ENCODE measurements around the gene PTX4.

The PTX4 gene

DNA sequence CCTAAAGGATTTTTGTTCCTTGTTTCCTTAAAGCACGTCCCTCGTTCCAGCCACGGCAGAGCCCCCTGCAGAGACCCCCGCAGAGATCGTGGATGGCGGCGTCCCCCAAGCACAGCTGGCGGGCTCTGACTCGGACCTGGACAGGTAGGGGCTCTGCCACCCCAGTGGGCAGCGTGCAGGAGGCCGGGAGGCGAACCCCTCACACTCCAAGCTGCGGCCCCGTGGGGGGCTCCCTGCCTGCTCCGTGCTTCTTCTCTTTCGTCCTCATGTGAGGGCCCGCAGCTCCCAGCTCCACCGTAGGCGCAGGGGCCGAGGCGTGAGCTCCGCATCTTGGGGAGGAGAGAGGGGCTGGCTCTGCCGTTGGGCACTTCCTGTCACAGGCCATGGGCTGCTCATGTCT is 12.9 kb upstream of the PTX4 start:
- in situ Hi-C loops (cut with MboI; ENCODE audit: low sequenced_read_pairs), result no loop called here

DNA sequence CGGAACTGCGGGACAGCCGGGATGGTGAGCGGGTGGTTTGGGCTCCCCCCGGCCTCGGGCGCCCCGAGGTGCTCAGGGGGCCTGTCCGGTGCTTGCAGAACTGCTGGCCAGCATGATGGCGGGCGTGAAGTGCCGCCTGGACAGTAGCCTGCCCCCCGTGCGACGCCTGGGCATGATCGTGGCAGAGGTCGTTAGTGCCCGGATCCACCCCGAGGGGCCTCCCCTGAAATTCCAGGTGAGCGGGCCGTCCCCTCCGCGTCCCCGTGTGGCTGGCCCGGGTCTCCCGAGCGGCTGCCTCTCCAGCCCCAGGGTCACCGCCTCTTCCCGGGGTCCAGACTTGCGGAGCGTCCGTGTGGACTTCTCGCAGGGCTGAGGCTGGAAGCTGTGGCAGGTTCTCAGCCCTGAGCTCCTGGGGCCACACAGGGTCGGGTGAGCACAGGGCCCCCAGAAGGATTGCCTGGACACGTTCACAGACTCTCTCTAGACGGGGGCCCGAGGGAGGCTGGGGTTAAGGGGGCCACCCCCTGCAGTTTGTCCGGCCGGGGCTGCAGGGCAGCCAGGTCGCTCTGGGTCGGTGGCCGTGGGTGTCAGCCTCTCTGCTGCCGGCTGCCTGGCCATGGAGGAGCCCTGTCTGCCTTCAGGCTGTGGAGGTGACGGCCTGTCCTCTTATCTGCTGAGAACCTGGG is 11.9 kb upstream of the PTX4 start:
- in situ Hi-C loops (cut with MboI; ENCODE audit: low sequenced_read_pairs), result no loop called here

DNA sequence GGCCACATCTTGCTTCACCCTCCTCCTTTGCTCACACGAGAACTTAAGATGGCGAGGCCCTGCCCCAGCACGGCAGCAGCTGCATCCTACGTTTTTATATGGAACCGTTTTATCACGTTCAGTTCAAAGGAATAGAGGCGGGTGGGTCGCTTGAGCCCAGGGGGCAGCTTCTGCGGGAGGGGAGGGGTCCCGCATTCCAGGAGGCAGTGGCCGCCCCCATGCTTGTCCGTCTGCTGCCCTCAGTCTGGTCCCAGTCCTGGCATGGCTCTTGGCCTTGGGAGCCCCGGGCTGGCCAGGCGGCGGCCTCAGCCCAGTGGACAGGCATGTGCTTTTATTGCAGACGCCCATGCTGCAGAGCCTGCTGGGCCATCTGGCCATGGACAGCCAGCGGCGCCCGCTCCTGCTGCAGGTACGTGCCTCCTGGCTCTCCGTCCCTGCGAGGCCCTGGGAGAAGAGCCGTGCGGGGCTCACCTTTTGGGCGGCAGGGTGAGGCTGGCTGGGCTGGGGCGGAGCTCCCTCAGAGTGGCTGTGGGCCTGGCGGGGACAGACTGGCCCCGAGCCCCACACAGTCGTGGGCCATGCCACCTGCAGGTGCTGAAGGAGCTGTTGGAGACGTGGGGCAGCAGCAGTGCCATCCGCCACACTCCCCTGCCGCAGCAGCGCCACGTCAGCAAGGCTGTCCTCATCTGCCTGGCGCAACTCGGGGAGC is 11.2 kb upstream of the PTX4 start:
- in situ Hi-C loops (cut with MboI; ENCODE audit: low sequenced_read_pairs), result no loop called here

DNA sequence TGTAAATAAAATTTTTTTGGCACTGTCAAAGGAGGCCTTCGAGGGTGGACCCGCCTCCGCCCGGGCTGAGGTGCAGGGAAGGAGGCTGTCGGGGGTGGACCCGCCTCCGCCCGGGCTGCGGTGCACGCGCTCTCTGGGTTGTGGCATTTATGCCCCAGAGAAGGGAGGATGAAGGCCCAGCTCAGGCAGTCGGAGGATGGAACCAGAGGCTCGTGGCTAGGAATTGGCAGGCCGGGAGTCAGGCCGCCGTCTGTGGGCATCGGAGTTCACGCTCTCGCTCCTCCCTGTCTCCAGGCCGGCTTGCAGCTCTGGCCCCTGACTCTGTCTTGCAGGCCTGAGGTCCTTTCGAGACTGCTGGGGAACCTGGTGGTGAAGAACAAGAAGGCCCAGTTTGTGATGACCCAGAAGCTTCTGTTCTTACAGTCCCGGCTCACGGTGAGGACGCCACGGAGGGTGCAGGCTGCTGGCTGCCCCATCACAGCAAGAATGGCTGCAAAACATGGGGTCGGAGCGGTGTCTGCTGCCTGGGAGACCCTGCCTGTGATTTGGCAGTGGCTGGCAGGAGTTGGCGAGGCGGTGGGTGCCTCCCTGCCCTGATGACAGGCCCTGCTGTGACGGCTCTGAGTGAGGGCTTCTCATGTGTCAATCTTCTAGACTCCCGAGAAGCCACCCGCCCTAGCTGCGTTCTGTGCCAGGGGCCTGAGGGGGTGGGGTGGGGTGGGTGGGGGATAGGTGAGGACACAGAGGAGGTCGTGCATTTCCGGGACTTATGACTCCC is 10.3 kb upstream of the PTX4 start:
- in situ Hi-C loops (cut with MboI; ENCODE audit: low sequenced_read_pairs), result no loop called here

DNA sequence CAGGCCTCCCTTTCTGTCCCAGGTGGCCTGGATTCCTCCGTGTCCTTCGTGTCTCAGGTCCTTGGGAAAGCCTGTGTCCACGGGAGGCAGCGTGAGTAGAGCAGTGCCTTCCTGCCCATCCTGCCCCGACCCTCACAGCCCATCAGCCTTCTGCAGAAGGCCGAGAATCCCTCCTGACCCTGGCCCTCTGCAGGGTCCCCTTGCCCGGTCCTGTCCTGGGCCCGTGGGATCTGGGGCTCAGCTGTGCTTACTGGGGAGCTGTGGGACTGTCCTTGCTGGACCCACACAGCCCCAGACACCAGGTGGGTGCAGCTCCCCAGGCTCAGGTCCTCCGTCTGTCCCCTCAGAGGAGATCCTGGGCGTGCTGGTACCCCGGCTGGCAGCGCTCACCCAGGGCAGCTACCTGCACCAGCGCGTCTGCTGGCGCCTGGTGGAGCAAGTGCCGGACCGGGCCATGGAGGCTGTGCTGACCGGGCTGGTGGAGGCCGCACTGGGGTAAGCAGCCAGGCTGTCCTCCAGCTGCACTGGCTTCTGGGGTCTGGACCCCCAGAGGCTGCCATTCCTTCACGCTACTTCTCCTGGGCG is 8.4 kb upstream of the PTX4 start:
- in situ Hi-C loops (cut with MboI; ENCODE audit: low sequenced_read_pairs), result no loop called here

DNA sequence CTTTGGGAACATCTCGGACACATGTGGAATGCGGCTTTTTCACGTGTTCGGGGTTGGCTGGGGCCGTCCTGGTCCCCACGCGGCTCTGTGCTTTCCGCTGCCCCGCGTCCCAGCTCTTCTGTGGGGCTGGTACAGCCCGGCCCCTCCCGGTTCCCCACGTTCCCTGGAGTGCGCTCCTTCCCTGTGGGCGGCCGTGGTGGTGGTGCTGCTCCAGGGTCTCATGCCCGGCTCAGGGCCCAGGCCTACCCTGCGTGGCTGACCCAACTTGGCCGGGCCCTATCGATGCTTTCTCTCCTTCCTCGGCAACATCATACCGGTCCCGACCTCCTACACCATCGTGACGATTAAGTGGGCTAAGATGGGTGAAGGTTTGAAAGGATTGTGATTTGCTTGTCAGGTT is 7.7 kb upstream of the PTX4 start:
- in situ Hi-C loops (cut with MboI; ENCODE audit: low sequenced_read_pairs), result no loop called here

DNA sequence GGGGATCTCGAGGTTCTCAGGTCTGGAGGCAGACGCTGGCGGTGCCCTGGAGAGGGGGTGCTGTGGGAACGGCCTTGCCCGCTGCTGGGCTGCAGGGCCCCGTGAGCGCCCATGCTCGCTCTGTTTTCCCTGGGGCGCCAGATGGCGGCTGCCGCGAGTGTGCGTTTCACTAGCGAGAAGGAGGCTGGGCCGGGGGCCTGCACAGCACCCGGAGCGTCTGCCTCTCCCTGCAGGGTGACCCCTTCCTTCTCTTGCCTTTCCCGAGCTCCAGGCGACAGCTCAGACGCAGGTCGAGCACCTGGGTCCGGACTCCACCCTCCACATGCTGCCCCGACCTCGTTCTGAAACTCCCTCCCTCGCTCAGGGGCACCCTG is 7.1 kb upstream of the PTX4 start:
- in situ Hi-C loops (cut with MboI; ENCODE audit: low sequenced_read_pairs), result no loop called here

DNA sequence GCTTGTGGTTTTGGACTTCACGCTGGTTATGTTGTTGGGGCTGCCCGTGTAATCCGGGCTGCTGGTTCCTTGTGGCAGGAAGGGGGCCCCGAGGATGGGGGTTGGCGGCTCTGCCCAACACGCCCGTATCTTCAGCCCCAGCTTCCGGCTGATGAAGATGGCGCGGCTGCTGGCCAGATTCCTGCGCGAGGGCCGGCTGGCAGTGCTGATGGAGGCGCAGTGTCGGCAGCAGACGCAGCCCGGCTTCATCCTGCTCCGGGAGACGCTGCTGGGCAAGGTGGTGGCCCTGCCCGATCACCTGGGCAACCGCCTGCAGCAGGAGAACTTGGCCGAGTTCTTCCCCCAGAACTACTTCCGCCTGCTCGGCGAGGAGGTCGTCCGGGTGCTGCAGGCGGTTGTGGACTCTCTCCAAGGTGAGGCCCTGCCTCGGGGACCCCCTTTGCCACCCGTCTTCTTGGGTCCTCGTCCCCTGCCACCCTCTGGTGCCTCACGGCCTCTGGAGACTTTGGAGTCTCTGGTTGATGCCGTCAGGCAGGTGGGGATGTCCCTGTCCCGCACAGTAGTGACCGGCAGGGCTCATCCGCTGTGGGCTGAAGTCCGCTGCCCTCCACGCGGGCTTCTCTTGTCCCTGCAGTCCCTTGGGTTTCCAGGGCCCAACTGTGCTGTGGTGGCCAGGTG is 6.6 kb upstream of the PTX4 start:
- in situ Hi-C loops (cut with MboI; ENCODE audit: low sequenced_read_pairs), result no loop called here

DNA sequence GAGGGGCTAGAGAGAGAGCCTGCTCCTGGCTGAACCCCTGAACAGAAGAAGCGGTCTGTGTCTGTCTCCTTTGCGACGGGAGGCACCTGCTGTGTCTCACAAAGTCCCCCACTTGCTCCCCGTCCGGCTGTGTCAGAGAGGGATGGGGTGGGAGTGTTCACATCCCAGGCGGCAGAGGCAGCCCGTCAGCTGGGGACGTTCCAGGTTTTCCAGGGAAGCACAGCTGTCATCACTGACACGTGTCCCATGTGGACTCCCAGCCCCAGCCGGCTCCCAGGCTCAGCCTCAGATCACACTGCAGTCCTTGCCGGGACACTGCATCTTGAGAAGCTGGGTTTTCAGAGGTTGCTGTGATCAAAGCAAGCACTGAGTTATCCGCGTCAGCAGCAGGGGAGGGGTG is 6.0 kb upstream of the PTX4 start:
- in situ Hi-C loops (cut with MboI; ENCODE audit: low sequenced_read_pairs), result no loop called here

DNA sequence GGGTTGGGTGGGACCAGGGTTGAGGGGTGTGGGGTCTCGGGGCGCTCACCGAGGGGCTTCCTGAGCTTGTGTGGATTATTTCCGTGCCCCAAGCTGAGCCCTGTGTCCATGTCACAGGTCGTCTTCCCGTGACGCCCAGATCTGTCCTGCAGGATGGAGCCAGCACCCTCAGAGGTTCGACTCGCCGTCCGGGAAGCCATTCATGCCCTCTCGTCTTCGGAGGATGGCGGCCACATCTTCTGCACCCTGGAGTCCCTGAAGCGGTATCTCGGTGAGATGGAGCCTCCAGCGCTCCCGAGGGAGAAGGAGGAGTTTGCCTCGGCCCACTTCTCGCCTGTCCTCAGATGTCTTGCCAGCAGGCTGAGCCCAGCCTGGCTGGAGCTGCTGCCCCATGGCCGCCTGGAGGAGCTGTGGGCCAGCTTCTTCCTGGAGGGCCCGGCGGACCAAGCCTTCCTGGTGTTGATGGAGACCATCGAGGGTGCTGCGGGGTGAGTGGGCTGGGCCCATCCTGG is 5.4 kb upstream of the PTX4 start:
- in situ Hi-C loops (cut with MboI; ENCODE audit: low sequenced_read_pairs), result no loop called here

DNA sequence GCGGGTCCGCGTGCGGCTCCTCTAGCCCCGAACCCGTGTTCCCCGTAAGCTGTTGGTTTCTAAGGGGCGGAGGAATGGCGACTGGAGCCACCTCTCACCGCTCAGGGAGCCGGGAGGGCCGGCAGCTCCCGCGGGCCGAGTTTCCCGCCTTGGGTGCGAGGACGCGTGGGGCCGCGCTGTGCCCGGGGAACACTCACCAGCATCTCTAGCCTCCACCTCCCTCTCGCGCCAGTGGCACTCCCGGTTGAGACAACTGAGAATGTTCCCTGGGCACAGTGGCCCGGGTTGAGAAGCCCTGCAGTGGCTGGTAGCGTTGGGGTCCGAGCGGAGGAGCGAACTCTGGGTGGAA is 5.0 kb upstream of the PTX4 start:
- in situ Hi-C loops (cut with MboI; ENCODE audit: low sequenced_read_pairs), result no loop called here

DNA sequence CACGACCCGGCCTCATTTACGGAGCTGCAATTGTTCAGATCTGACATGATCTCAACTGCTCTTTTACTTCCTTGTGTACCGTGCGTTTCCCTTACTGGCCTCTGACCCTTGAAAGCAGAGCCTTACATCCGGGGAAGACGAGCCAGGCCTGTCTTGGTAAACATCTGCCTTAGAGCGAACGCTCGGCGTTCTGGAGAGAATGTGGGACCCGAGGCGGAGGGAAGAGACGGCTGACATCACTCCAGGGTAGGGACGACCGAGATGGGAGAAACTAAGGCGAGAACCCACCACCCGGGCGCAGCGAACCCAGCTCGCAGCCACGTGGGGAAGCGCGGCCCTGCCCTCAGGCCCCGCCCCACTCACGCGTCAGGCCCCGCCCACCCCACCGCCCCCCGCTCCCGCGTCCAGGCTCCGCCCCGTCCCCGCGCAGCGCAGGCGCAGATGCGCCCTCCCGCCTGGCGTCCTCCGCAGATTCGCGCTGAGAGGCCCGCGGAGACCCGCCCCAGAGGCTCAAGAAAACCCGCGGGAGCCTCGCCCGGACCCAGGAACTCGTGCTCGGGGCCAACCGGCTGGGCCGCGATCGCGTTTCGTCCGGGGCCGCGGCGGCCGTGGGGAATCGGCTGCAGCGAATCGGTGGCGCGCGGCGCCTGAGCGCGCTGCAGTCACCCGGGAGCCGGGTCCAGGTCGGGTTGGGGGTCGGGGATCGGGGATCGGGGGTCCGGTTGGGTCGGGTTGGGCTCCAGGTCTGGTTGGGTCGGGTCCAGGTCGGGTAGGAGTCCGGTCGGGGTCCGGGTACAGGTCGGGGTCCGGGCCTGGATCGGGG is 4.4 kb upstream of the PTX4 start, which contains the start of gene TELO2:
Gene TELO2, plus strand, starts transcription at position 438 of the 823 bp plus-strand sequence. CDS start 922 bp downstream, outside the sequence.
- in situ Hi-C loops (cut with MboI; ENCODE audit: low sequenced_read_pairs), result no loop called here

DNA sequence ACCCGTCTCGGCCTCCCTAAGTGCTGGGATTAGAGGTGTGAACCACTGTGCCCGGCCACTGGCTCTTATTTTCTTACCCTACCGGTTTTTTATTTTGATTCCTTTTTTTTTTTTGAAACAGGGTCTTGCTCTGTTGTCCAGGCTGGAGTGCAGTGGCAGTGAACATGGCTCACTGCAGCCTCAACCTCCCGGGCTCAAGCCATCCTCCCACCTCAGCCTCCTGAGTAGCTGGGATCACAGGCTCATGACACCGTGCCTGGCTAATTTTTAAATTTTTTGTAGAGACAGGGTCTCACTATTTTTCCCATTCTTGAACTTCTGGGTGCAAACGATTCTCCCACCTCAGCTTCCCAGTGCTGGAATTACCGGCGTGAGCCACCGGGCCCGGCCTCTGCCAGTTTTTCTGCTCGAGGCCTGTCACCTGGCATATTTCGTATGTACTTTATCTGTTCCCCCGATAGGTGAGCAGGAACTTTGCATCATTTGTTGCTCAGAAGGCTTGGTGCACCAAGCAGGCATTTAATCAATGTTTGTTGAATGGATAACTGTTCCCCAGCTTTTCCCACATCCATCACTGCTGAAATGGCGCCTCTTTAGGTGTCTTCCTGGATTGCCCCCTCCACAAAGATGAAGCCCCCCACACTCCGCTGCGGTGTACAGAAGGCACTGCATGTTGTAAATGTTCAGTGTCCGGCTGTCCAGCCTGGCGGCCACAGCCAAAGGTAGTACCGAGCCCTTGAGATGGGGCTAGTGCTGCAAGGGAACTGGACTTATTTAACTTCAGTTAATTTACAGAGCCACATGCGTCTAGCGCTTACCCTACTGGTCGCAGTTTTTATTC is 3.6 kb upstream of the PTX4 start:
- in situ Hi-C loops (cut with MboI; ENCODE audit: low sequenced_read_pairs), result no loop called here

DNA sequence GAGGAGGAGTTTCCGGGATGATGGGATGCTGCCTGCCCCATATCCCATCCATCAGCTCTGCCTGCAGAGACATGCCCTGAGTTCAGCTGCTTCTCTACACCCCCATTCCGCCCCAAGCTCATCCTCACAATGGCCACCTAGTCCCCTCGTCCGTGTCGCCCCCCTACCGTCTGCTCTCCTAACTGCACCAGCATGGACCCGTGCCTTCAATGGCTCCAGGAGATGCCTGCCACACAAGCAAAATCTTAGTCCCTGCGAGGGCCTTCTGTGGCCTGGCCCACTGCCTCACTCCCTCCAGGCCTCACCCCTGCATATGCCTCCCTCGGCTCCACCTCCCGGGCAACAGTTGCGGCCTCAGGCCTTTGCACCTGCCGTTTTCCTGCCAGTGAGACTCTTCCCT is 2.6 kb upstream of the PTX4 start:
- in situ Hi-C loops (cut with MboI; ENCODE audit: low sequenced_read_pairs), result no loop called here

DNA sequence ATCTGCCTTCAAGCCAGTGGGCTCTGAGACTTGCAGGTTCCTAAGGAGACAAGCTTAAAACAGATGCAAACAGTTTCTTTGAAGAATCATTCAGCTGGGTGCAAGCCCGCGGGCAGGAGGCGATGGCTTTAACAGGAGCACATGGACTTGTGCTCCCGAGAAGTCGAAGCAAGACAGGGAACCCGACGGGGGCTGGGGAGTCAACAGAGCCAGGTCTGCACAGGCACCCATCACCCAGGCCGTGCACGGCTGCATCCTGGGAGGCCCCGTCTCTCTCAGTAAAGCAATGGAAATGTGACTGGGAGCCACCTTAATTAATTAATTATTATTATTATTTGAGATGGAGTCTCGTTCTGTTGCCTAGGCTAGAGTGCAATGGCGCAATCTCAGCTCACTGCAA is 333 bp upstream of the PTX4 start:
- in situ Hi-C loops (cut with MboI; ENCODE audit: low sequenced_read_pairs), result no loop called here

DNA sequence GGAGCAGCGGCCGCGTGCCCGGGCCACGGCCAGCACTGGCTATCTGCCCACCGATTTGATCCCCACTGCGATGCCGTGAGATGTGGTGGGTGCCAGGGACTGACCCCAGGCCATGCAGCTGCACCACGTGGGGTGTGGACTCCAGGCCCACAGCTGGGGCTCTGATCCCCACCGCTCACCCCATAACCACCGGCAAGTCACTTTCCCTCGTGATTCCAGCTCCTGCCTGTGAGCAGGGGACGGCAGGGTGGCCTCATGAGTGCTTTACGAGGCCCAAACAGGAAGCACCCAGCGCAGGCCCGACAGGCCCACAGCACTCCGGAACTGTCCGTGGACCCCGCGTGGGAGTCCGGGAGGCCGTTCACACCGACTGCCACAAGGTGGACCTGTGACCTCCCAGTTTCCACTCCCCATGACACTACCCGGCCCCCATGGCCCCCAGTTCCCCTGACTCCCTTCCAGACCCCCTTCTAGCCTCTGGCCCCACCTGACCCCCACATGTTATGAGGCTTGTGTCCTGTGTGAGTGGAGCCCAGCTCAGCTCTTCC is 616 bp downstream of the PTX4 start:
- in situ Hi-C loops (cut with MboI; ENCODE audit: low sequenced_read_pairs), result no loop called here

DNA sequence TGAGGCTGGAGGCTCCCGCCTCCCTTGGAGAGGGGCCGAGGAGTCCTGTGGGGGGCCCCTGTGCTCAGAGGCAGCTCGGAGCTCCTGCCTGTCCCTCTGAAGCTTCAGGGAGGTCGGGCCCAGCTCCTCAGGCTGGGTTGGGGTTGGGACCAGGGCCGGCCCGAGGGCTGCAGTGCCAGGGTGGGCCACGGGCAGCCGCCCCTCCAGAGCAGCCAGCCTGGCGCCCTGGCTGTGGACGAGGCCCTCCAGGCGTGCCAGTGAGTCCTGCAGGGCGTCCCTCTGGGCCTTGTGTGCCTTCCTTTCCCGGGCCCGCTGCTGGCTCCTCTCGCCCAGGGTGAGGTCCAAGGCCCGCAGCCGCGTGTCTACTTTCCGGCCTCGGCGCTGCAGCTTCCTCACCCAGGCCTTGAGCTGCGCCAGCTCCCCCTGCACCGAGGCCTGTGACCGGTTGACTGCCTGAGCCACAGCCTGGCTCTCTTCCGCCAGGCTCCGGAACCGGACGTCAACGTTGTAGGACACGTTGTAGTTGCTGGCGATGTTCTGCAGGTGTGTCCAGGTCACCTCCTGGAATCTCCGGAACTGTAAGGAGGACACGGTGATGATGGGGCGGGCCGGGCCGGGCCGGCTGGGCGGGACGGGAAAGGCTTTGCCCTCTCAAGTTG is 1.2 kb downstream of the PTX4 start:
- in situ Hi-C loops (cut with MboI; ENCODE audit: low sequenced_read_pairs), result no loop called here

Measured in hTERT RPE-1 (cell line).